GM19395 (cell line): ENCODE data around the gene ATP6V0E1.

Experiments
- ATAC-seq: cut with Tn5 transposase; IDR thresholded peaks from one replicate; pipeline ENCODE4 v1.9.1; 2021; ENCODE audit warnings: mild to moderate bottlenecking, moderate library complexity; ENCODE audit not compliant: unreplicated experiment

The ATP6V0E1 gene

DNA sequence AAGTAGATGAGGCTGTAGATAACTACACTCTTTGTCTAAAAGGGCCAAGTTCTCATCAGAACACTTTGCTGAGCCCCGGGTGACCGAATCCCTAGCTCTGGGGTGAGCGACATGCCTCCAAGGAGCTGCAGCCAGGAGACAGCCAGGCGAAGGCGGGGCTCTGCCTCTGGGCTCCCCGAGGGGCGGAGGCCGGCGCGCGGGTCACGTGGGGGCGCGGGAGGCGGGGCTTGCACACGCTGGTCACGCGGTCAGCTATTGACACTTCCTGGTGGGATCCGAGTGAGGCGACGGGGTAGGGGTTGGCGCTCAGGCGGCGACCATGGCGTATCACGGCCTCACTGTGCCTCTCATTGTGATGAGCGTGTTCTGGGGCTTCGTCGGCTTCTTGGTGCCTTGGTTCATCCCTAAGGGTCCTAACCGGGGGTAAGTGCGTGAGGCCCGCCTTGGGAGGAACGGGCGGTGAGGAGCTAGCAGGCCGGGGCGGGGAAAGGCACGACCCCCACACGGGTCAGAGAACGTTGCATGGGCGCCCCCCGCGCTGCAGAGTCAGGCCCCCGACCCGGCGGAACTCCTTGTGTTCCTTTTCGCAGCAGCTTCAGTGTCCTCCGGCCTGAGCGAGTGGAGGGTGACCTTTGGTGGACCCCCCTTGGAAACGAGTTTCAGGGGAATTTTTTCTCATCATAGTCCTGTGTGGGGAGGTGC lies at the start of gene ATP6V0E1:
Gene ATP6V0E1 (plus strand): TSS at position 230 of the 702 bp plus-strand sequence. CDS start 90 bp downstream, at position 320.
- peak; percentile 89 for ATAC-seq

DNA sequence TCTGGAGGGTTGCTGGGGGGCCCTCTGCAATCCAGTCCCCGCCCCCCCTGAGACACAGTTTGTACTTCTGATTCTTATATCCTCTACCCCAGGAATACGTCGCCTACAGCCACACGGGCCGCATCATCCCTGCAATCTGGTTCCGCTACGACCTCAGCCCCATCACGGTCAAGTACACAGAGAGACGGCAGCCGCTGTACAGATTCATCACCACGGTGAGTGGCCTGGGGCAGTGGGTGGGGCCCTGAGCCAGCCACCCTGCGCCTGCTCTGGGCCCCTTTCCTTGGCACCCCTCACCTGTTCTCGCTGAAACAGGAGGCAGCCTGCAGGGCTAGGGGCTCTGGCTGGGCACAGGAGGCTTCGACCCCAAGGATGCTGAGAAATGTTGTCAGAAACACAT lies 48.5 kb upstream of the ATP6V0E1 start:
- ATAC-seq, result no peak

DNA sequence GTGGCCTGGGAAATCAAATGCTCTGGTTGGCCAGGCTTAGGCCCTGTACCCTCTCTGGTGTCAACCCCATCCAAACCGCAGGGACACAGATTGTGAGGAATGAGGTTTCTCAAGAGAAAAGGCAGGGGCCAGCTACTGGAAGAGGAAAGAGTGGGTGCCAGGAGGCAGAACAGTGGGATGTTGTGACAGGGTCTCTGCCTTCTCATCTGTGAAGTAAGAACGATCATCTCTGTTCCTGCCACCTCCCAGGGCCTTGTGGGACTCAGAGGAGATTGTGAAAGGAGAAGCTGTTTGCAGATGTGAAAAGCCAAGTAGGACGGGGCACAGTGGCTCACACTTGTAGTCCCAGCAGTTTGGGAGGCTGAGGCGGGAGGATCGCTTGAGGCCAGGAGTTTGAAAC lies 47.2 kb upstream of the ATP6V0E1 start:
- no peak for ATAC-seq

DNA sequence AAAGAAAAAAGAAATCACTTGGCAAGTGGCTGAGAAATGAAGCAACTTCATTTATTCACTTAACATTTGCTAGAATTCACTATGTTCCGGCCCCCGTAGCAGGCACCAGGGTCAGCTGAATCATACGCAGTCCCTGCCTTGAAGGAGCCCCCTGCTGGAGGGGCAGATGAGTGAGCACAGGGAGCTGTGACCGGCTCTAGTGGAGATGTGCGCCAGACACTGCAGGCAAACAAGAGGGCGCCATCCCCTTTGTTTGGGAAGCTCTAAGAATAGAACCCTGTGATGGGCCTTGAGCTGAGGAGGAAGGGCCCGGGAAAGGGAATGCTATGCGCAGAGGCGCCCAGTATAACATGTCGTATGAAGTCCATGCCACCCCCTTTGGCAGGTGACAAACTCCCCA lies 44.5 kb upstream of the ATP6V0E1 start:
- ATAC-seq, result no peak

DNA sequence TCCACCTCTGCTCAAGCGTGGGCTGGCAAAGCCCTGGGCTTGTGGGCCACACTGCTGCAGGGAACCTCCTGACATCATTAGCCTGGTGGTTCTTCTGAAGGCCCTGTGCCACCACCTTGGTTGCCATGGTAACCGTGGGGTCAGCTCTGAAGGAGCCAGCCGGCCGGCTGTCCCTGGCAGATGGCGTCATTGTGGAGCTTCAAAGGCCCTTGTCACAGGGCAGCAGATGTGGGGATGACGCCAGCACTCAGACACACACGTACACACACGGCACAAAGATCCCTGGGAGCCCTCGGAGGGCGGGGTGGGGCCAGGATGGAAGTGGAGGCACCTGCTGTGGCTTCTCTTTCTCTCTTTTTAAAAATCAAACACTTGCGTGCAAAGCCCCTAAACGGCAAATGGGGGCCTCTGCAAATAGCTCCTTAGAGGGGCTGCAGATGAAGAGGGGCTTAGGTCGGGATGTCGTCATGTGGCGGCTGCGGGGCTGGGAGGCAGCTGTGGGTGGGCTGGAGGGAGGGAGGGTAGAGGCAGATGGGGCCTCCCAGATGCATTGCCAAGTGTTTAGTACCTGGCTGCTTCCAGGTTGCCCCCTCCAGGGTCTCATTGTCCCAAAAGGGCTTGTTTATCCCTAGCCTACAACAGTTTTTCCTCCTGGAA lies 43.8 kb upstream of the ATP6V0E1 start:
- no peak for ATAC-seq

DNA sequence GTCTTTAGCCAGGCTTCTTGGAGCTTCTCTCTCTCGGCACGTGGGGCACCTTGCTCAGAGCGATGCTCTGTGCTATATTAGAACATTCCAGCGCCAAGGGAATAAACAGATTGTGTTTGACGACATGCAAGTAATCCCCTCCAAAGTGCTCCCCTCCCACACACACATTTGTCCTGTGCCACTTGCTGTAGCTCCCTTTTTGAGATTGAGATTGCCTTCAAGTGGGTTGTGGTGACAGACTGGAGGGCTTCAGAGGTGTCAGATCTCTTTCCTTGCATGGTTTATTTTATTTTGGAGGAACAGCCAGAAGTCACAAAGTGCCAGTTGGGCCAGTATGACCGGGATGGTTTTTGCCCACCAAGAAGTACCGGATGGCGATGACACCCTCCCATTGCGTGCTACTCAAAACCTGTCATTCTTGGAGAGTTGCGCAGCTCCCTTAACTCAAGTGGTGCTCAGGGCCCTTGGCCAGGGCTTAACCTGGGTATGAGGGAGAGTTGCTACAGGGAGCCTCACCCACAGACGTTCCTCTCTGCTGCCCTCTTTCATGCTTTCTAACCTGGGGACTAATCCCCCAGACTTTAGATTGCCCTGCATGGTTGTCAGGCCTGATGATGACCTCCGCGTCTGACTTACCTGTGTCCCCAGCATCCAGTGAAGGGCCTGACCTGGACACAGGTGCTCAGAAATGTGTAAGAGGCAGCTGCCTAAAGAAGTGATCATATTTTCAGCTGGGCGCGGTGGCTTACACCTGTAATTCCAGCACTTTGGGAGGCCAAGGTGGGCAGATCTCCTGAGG lies 43.1 kb upstream of the ATP6V0E1 start:
- ATAC-seq, result no peak

DNA sequence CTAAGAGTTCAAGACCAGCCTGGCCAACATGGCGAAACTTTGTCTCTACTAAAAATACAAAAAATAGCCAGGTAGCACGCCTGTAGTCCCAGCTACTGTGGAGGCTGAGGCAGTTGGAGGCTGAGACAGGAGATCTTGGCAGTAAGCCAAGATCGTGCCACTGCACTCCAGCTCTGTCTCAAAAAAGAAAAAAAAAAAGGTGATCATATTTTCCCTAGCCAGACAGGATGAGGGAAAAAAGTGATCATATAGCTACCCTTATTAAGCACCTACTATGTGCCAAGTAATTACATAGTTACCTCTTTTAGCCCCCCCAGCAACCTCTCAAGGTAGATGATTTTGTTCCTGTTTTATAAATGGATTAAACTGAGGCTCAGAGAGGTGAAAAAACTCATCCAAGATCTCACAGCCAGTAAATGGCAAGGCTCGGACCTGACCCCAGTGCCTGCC lies 42.5 kb upstream of the ATP6V0E1 start:
- no peak for ATAC-seq

DNA sequence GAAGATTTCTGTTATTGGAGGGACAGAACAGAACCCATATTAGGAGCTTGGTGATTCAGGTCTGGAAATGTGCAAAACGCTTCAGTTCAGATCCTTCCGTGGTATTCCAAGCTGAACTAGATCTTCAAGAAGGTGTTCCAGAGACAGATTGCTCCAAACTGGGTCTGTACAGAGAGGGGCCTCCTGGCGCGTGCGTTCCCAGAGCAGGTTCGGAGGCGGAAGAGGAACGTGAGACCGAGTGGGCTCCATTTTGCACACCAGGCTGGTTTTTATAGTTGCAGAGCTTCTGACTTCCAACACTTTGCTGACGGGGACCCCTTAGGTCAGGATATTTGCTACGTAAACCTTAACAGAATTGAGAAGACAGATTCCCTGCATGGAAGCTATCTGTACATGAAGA lies 41.0 kb upstream of the ATP6V0E1 start:
- ATAC-seq, result no peak

DNA sequence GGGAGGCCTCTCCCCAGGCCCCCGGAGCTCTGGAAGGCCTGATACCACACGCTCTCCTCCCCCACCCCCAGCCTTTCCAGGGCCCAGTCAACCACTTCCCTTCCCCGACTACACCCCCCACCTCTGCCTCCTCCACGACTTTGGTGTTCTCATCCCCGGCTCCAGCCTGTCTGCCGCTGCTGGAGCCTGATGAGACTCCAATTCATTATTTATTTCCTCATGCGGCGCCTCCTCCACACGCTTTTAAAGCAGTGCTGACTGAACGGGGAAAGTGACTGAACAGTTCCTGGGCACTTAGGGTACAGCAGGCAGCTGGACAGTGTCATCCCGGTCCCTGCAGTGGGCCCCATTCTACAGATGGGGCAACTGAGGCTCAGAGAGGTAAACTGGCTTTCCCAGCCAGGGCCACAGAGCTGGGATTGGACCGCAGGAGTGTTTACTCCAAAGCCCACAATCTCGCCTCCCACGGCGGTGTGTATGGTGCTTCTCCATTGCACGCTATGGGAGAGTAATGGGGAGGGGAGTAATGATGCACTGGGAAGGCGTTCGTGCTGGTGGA lies 40.2 kb upstream of the ATP6V0E1 start:
- no peak for ATAC-seq

DNA sequence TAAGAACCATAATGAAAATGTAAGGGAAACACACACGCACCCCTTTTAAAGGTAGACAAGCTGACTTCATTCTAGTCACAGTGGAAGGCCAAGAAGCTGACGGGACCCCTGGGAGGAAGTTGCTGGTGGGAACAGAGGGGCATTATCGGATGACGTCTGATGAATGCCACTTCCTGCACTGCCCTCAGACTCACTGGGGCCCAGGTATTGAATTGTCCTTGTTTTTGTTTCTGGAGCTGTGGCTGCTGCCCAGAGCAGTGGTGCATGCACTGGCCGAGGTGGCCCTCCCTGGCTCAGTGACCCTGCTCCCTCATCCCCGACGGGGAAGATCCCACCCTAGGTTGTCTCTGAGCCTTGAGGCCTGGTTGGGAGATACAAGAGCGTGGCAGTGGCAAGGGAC lies 39.7 kb upstream of the ATP6V0E1 start:
- no peak for ATAC-seq

DNA sequence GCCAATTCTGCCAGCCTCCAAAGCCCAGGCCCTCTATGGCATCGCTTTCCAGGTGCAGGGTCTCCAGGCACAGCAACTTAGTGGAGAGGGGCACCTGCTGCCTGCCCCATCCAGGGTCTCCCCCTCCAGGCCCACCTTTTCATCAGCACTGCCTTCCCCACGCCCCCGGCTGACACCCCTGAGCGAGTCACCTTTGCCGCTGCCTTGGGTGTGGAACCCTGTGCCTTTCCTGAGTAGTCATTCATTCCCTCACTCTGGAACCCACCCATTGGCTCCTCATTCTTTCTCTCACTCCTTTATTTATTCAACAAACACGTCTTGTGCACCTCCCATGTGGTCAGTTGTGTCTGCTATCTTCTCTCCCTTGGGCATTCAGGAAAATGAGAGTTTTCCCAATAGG lies 38.8 kb upstream of the ATP6V0E1 start:
- ATAC-seq, result no peak

DNA sequence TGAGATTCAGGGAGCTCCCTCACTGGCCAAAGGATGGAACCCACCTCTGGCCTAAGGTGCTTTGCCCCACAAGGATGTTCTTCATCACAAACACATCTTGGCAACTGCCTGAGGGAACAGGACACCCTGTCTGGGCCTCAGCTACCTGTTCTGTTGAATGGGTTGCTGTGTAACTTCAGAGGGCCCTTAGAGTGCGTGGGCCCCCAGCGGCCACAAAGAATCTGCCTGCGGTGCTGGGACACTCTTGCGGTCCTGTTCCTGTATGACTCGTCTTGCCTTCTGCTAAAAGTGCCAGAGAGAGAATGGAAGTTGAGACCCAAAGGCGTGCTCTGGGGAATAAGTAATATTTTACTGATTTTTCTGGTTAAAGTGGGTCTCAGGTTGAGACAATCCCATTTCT lies 38.4 kb upstream of the ATP6V0E1 start:
- ATAC-seq, result no peak

DNA sequence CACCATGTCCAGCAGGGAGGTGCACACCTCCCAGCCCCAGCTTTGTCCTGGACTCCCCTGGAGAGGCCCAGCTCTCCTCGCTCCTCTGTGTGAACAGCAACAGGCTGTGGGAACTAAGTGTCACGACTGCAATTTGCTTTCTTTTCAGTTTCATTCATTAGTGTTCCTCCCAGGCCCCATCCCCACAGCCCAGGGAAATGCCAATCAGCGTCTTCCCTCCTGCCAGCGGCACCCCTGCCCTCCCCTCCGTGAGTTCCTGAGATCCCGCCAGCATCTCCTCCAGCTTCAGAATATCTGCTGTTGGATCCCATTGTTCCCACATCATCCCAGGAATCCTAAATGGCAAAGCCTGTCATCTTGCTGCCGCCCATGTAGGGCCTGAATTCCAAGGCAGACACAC lies 37.4 kb upstream of the ATP6V0E1 start:
- no peak for ATAC-seq

DNA sequence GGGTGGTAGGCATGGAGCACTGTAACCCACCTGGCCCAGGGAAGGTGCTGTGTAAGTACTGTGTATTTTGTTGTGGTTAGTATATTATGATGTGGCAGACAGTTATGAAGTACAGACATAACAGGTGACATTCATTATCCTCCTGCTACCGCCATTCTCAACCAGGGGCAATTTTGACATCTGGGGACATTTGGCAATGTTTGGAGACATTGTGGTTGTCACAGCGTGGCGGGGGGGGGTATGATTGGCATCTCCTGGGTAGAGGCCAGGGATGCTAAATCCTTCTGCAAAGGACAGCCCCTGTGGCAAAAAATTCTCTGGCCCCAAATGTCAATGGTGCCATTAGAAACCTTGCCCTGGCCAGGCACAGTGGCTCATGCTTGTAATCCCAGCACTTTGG lies 34.1 kb upstream of the ATP6V0E1 start:
- ATAC-seq, result no peak

DNA sequence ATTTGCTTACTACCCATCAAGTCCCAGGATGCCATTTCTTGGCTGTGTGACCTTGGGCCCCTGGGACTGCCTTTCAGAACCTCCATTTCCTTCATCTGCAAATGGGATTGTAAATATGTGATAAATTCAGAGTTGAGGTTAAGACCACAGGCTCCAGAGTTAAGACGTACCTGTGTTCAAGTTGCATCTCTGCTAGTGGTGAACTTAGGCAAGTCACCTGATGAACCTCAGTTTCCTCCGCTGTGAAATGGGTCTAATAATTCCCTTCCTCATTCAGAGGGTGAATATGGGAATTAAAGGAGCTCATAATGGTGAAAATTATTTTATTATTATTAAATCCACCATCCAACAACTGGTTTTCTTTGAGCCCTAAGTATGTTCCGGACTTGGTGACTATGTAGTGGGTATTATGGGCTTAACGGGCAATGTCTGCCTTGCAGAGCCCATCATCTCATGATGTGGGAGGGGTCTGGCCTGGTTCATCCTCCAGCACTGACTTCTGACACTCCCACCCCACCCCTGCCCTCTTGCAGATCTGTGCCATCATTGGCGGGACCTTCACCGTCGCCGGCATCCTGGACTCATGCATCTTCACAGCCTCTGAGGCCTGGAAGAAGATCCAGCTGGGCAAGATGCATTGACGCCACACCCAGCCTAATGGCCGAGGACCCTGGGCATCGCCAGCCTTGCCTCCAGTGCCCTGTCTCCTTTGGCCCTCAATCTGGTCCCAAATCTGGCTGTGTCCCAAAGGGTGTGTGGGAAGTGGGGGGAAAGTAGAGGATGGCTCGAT lies 33.2 kb upstream of the ATP6V0E1 start:
- no peak for ATAC-seq

DNA sequence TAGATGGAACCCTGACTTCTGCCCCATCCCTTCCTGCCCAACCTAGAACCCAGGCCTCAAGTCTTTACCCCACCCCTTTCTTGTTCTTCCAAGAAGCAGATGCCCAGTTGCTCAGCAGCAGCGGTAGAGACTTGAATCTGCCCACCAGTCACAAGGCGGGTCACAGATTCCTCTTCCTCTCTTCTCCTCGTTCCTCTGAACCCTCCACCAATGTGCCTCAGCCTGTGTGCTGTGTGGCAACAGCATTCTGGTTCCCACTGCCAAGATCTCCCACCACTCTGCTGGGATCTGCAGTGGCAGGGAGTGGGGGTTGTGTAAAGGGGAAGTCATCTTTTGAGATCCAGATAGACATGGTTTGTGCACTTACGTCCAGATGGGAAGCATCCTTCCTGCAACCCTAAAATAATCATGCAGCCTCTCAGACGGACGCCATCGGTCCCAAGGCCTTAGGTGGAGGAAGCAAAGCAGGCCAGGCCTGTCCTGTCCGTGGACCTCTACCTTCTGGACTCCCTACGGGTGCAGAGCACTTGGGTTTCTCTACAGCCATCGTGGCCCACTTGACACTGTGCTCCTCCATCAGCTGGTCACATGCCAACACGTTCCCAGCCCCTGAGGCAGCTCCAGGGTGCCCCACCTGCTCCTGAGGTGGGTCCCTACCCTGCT lies 32.1 kb upstream of the ATP6V0E1 start:
- ATAC-seq, result no peak

DNA sequence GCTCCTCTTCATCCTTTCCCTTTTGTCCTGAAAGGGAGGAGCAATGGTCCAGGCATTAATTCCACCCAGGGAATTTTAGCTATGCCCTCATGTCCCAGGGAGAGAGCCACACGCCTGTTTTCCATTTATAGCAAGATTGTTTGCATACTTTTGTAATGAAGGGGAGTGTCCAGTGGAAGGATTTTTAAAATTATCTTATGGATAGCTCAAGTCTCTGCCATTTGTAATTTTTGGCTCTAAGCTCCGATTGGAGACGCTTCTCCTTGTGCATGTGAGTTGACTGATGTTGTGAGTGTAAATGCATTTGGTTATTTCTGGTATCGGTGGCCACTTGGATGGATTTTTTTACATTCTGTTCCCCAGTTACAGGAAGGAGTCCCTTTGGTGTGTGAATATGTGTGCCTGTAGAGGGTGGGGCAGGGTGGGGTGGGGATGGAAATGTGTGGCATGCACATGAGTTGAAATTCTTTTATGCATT lies 31.5 kb upstream of the ATP6V0E1 start:
- no peak for ATAC-seq

DNA sequence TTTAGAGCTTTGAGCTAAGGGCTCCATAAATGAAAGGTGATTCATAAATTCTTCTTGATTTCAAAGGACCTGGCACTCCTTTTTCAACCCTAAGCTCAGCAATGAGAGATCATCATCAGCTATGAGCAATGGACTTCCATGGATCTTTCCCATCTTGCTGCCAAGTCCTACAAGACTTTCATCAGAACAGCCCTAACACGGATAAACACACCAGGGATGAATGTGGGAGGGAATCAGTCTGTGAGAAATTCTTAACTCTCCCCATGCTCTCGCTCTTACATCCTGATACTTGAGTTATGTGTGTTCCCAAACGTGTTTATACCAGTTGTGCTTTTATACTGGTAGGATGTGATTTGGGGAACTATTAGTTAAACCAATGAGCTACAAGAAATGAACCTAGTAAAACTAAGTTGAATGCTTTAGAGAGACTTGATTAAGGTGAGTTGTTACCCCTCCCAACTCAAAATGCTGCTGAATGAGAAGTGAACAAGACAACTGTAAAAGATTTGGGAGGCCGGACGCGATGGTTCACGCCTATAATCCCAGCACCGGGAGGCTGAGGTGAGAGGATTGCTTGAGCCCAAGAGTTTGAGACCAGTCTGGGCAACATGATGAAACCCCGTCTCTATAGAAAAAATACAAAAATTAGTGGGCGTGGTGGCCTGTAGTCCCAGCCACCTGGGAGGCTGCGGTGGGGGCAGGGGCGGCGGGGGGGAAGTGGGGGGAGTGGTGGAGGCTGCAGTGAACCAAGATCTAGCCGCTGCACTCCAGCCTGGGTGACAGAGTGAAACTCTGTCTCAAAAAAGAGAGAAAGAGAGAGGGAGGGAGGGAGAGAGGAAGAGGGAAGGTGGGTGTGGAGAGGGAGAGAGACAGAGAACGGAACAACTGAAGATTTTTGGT lies 29.5 kb upstream of the ATP6V0E1 start:
- ATAC-seq, result no peak

DNA sequence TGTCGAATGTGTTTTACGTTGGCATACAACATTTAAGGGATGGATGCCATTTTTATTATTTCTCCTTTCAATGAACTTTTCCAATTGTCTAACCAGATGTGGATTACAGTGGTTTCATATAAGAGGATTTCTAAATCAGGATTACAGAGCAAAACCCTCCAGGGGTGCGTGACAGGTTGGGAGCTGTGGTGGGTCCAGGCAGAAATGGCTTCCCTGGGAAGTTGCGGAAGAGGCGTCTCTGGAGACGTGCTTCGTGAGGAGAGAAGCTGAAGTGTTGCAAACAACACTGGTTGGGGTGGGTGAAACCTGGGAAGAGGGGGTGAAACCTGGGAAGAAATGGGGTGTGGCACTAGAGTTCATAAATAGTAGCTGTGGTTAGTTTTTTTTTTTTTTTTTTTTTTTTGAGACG lies 28.8 kb upstream of the ATP6V0E1 start:
- ATAC-seq, result no peak
